ENCODE measurements around the gene FYB1. TPM values are rescaled to one million over a fixed set of nuclear protein-coding genes. Genes with fewer than 3 reads are reported as not detected.
A peak's percentile ranks its signal among the peaks of the same experiment; 100 is the strongest.

The FYB1 gene
- total RNA-seq, 1 experiment from 2014 or later: 1.1 TPM

- H3K27ac ChIP-seq (ENCODE audit: low read length): no peak overlapping the region
- no TSS peak for BruUV-seq (replicated peaks)
- intact Hi-C loops (cut with micrococcal nuclease): no loop called here
These were observed 35.3 kb upstream of the FYB1 start for GRCh38 chr5:39254671-39255070.

GRCh38 chr5:39253196-39253595 lies 33.8 kb upstream of the FYB1 start:
- ChIA-PET CTCF (no interaction called here), POLR2A (ENCODE audit: unreplicated experiment) (no interaction called here)
- Histone ChIP-seq H3K9ac (ENCODE audit: low read length) (no peak overlapping the region), H3K9me2 (replicated peaks; ENCODE audit: low read length) (no peaks in the 10 kb centered on the region), H3K27me3 (ENCODE audit: low read length) (no peaks in the 10 kb centered on the region), H3K36me3 (ENCODE audit: low read depth, low read length) (no peaks in the 10 kb centered on the region), H4K20me1 (ENCODE audit: low read length) (no peaks in the 10 kb centered on the region), H3K9me3 (ENCODE audit: low read length) (no peaks in the 10 kb centered on the region), H3F3A (ENCODE audit: low read length, unreplicated experiment) (no peaks in the 10 kb centered on the region), H3K4me2 (ENCODE audit: low read length) (no peak overlapping the region), H3K27ac (ENCODE audit: low read length) (no peak overlapping the region), H3K4me3 (ENCODE audit: low read length) (no peak overlapping the region), H3K79me2 (ENCODE audit: low read length) (no peaks in the 10 kb centered on the region), H2AFZ (ENCODE audit: low read length) (no peak overlapping the region), H3K4me1 (ENCODE audit: insufficient read depth, low read length) (peaks cover 20% of the 10 kb centered on the region)
- no TSS peak for BruUV-seq (replicated peaks)
- DNase-seq (peak; percentile 39), ATAC-seq (0 out of 2 replicates have a peak, but pooled peaks have one; percentile 32)
- no peak for TF ChIP-seq EZH2phosphoT487 (IDR thresholded peaks at IDR 0.05; ENCODE audit: borderline replicate concordance, low read length)
- TF ChIP-seq EZH2 (IDR thresholded peaks at IDR 0.05; ENCODE audit: low read length, unreplicated experiment): no peak
- no peak for TF ChIP-seq CTCF (conservative IDR thresholded peaks at IDR 0.05; ENCODE audit: low read depth, low read length)
- intact Hi-C loops (cut with micrococcal nuclease): no loop called here

More at GRCh38 chr5:39254671-39255070, 35.3 kb upstream of the FYB1 start:
- H3F3A ChIP-seq (ENCODE audit: low read length, unreplicated experiment): no peaks in the 10 kb centered on the region
- peaks cover 20% of the 10 kb centered on the region for H3K4me1 ChIP-seq (ENCODE audit: insufficient read depth, low read length)
- no peak overlapping the region for H2AFZ ChIP-seq (ENCODE audit: low read length)
- H3K36me3 ChIP-seq (ENCODE audit: low read depth, low read length): no peaks in the 10 kb centered on the region
- no peaks in the 10 kb centered on the region for H3K9me2 ChIP-seq (replicated peaks; ENCODE audit: low read length)
- H3K9ac ChIP-seq (ENCODE audit: low read length): no peak overlapping the region
- no peak overlapping the region for H3K4me2 ChIP-seq (ENCODE audit: low read length)
- H3K4me3 ChIP-seq (ENCODE audit: low read length): no peak overlapping the region
- no peaks in the 10 kb centered on the region for H3K79me2 ChIP-seq (ENCODE audit: low read length)
- no peaks in the 10 kb centered on the region for H3K27me3 ChIP-seq (ENCODE audit: low read length)
- H3K9me3 ChIP-seq (ENCODE audit: low read length): no peaks in the 10 kb centered on the region
- ChIA-PET POLR2A (ENCODE audit: unreplicated experiment) (no interaction called here), CTCF (no interaction called here)
- no peak for DNase-seq
- no peaks in the 10 kb centered on the region for H4K20me1 ChIP-seq (ENCODE audit: low read length)
- no peak for ATAC-seq
- no peak for TF ChIP-seq EZH2 (IDR thresholded peaks at IDR 0.05; ENCODE audit: low read length, unreplicated experiment)
- TF ChIP-seq CTCF (conservative IDR thresholded peaks at IDR 0.05; ENCODE audit: low read depth, low read length): no peak
- no peak for TF ChIP-seq EZH2phosphoT487 (IDR thresholded peaks at IDR 0.05; ENCODE audit: borderline replicate concordance, low read length)

GRCh38 chr5:39249564-39250274 lies 30.4 kb upstream of the FYB1 start:
- Histone ChIP-seq H3K79me2 (ENCODE audit: low read length) (no peaks in the 10 kb centered on the region), H3K9ac (ENCODE audit: low read length) (no peak overlapping the region), H4K20me1 (ENCODE audit: low read length) (no peaks in the 10 kb centered on the region), H3K36me3 (ENCODE audit: low read depth, low read length) (no peaks in the 10 kb centered on the region), H3K4me2 (ENCODE audit: low read length) (no peak overlapping the region), H3K27ac (ENCODE audit: low read length) (no peak overlapping the region), H3F3A (ENCODE audit: low read length, unreplicated experiment) (no peaks in the 10 kb centered on the region), H3K4me1 (ENCODE audit: insufficient read depth, low read length) (peaks cover 9% of the 10 kb centered on the region), H3K4me3 (ENCODE audit: low read length) (no peak overlapping the region), H3K9me3 (ENCODE audit: low read length) (no peaks in the 10 kb centered on the region), H3K9me2 (replicated peaks; ENCODE audit: low read length) (no peaks in the 10 kb centered on the region), H2AFZ (ENCODE audit: low read length) (no peak overlapping the region), H3K27me3 (ENCODE audit: low read length) (no peaks in the 10 kb centered on the region)
- DNase-seq (no peak), ATAC-seq (no peak)
- TF ChIP-seq EZH2phosphoT487 (IDR thresholded peaks at IDR 0.05; ENCODE audit: borderline replicate concordance, low read length) (no peak), CTCF (conservative IDR thresholded peaks at IDR 0.05; ENCODE audit: low read depth, low read length) (no peak)
- POLR2A ChIA-PET (ENCODE audit: unreplicated experiment): no interaction called here
- no TSS peak for BruUV-seq (replicated peaks)
- intact Hi-C loops (cut with micrococcal nuclease): no loop called here
- CTCF ChIA-PET: no interaction called here

All from PC-3 (cell line).